Brain pericyte (primary cell): Measurements from ENCODE around the gene KIRREL3.

Experiments used
- DNase-seq: peaks from one replicate; pipeline ENCODE4 v3.0.0-alpha.2; 2012; ENCODE audit warnings: low read depth, low spot score

KIRREL3 gene

DNA sequence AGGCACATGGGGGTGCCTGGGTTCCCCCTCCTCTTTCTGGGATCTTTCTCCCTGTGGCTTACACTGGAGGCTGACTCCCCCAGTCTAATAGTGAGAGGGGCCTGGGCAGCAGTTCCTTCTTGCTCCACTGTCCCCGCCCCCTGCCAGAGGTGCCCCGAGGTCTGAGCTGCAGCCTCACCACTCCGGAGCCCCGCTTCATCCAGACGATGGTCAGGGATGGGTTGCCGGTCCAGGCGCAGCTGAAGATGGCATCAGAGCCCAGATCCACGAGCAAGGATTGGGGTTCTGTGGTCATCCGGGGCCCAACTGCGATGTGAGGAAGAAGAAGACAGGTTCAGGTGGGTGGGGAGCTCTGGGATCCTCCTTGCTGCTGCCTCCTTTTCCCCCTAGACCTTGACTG is 554.0 kb downstream of the KIRREL3 start:
- no peak for DNase-seq

DNA sequence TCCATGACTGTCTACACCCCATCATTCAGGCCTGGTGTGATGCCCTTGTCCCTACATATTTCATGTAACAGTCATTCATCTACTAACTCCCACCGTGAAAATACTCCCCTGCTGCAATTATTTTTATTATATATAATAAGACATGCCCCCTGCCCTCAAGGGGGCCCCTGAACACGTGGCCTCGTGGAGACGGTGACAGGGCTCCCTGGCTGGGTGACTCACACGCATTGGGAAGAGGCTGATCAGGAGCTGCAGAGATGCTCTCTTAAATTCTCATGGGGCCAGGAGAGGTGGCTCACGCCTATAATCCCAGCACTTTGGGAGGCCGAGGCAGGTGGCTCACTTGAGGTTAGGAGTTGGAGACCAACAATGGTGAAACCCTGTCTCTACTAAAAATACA is 556.5 kb downstream of the KIRREL3 start:
- no peak for DNase-seq

DNA sequence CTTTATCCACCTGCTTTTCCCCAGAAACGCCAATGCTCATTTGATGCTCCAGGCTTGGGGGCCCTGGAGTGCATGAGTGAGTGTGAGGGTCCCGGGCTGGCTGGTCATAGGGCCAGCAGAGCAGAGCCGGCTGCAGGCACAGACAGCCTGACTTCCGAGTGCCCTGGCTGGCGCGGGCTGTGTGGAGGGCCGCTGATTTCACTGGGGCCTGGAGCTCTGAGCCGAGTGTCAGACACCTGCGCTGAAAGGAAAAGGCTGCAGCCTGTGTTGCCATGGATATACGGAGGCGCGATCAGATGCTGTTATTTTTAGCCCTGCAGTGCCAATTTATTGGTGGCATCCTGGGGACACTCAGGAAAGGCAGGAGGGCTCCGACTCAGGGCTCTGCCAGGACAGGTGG is 557.5 kb downstream of the KIRREL3 start:
- DNase-seq = no peak

DNA sequence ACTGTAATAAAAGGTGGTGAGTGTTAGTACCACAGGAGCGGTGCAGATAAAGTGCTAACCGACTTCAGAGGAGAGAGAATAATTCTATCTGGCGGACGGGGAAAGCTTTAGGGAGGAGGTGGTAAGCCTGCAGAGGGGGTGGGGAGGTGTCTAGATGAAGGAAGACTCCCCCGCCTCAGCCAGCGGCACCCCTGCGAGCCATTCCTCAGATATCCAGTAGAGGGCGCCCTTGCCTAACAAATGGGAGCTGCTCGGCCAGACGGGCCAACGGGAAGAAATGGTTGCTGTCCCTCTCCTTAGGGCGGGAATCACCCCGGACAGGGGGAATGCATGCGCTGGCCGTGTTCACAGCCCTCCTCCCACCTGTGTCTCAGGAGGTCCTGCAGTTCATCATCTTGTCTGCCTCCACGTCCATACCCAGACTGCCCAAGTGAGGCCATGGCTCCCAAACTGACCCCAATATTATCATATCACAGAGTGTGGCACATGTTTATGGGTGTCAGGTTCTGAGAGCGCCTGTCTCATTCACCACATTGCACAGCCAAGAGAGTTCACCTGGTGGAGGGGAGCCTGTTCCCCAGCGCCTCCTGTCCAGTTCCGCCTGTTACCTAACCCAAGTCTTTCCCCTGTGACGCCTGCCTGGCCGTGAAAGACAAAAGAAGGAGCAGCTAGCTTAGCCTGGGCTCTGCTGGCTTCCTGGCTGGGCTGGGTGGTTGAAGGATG is 559.6 kb downstream of the KIRREL3 start:
- no peak for DNase-seq

- no peak for DNase-seq
Measured at GRCh38 chr11:126440276-126440675, 560.3 kb downstream of the KIRREL3 start.

GRCh38 chr11:126438691-126439090 is 561.9 kb downstream of the KIRREL3 start:
- no peak for DNase-seq

DNA sequence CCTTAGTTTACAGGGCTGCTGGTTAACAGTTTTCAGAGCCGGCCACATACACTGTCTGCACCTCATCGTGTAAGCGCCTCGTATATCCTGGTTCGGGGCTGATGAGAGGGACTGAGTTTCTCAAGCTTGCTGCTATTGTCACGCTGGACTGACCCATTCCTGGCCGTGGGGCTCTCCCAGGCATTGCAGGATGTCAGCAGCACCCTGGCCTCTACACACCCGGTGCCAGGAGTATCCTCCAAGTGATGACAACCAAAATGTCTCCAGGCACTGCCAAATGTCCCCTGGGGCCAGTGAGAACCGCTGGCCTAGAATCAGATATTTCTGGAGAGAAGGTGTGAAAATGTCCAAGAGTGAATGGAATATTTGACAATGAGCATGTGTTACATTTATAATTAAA is 562.3 kb downstream of the KIRREL3 start:
- DNase-seq = no peak

GRCh38 chr11:126437731-126438130 is 562.8 kb downstream of the KIRREL3 start:
- no peak for DNase-seq

DNA sequence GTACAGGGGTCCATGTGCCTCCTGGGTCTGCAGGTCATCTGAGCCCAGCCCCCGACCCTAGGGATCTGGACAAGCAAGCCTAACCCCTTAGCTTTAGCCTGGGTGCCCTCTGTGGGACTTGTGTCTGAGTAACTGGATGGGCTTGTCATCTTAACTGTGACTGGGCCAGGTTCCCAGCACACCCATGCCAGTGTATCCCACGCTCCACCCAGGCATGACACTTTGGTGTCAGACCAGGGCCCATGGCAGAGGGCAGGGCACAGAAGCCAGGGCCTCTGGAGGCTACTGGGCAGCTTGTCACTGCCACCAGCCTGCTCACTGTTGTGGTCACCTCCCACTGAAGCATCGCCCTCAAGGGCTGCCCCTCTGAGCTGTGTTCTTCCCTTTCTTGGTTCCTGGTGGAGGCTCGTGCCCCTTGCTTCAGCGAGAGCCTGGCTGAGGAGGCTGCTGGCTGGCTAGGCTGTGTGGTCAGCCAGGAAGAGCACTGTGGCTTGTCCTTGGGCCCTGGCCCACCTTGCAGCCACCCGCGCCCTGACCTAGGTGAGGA is 564.3 kb downstream of the KIRREL3 start:
- no peak for DNase-seq

- no peak for DNase-seq
Measured at GRCh38 chr11:126434950-126435335, 565.6 kb downstream of the KIRREL3 start.

GRCh38 chr11:126433989-126434949 is 566.3 kb downstream of the KIRREL3 start:
- no peak for DNase-seq

GRCh38 chr11:126433244-126433846 is 567.2 kb downstream of the KIRREL3 start:
- DNase-seq = no peak

GRCh38 chr11:126432525-126432924 is 568.0 kb downstream of the KIRREL3 start:
- DNase-seq = no peak

DNA sequence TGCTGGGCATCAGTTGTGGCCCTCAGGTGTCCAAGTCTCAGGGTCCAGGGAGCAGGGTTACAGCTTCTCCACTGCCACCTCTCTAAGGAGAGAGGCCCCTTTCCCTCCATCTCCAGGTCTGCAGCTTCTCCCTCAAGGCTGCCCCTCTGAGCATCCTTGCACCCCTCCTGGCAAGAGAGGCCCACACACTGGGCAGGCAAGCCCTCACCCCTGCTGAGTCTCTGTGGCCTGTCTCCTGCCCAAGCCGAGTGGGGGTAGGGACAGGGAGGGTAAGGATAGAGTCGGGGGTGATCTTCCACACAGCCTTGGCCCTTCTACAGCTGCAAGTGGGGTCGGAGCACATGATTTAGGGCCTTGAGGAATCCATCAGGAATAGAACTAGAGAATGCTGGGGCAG is 568.5 kb downstream of the KIRREL3 start:
- DNase-seq = no peak

GRCh38 chr11:126431401-126432064 is 569.0 kb downstream of the KIRREL3 start:
- DNase-seq = no peak

DNA sequence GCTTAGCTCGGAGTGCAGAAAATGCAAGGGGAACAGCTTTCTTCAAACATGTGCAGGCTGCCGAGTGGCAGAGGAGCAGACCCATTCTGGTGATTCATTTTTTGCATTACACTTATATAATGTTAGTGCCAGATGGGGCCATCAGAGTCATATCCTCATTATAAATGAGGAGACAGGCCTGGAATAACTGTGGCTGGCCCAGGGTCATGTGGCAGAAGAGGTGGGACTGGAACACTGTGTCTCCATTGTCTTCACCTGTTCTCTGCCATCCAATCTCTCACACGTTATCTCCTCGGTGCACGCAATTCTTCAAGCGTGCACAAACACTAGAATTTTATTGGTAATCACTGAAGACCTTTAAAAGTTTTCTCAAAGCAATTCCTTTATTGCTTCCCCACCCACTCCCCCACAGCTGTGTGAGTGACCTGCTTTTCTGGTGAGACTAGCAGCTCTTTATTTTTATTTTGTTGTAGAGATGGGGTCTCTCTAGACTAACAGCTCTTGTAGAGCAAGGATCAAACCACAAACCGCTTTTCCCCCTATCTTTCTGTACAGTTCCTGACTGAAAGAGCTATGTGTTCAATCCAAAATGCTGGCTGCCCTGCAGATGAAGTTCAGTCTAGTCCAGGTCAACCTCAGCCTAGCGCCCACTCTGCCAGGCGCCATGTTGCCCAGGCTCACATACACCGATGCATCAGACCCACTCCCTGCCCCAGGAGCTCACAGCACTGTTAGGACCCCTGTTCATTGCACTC is 569.8 kb downstream of the KIRREL3 start:
- no peak for DNase-seq

DNA sequence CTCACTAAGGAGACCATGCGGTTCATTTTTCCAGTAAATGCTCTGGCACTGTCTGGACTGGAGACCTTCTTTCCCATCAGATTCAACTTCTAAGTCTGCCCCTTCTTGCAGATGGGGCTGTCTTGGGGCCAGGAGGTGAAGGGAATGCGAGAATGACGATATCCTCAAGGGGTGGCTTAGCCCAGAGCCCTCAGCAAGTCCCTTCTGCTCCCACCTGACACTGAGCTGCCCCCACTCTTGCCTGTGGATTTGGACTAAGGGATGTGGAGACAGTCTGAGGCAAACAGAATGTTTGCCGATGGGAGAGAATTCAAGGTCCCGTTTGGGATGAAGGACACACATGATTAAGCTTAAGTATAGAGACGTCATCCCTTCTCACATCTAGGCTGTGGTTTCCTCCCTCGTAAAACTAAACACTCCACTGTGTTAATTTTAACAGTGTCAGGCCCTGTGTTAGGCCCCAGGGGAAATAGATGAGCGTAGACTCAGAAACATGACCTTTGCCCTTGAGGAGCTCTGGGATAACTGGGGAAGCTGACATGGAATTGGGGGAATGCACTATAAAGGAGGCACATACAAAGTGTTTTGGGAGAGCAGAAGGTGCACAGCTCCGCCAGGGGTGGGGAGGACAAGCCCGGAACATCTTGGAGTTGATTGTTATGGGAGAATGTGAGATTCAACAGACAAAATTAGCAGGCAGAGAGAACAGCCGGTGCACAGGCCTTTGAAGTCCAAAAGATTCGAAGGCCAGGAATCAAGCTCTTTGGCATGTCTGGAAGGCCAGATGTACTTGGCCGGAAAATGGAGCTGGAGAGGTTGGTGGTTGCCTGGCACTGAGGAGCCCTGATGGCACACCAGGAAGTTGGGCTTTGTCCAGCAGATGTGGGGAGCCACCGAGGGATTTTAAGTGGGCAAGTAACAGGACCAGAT is 573.5 kb downstream of the KIRREL3 start:
- DNase-seq = no peak

- no peak for DNase-seq
Measured at GRCh38 chr11:126426106-126426505, 574.5 kb downstream of the KIRREL3 start.

DNA sequence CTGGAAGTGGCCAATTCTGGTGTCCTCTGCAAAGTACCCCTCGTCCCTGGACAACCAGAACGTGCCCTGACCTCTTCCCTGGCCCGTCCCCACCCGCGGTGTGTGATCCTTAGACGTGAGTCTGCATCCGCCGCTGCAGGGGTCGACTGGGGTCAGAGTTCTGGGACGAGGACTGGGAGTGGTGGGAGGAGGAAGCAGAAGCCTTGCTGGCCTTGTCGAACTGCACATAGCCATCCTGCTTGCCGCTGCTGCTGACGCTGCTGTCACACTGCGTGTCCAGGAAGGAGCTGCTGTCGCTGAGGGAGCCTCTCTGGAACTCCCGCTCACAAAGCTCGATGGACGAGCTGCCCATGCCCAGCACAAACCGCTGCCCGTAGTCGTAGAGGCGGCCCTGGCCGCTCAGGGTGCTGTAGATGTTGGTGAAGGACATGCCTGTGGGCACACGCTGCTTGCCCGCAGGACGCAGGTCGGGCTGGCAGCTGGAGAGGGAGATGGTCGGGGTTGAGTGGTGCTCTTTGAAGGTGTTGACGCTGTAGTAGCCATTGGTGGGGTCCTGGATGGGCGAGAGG is 576.0 kb downstream of the KIRREL3 start:
- DNase-seq = no peak
